Caco-2 (cell line): ENCODE measurements around the gene CHGA. TPM values are rescaled to one million over a fixed set of nuclear protein-coding genes. Genes with fewer than 3 reads are reported as not detected.

ENCODE experiments used
- BruUV-seq: library from RNA; stranded (reverse); fragments of 400-500 nt; replicated peaks from 2 replicates; lab custom pipeline; 2021; lab: Mats Ljungman, UMichigan
- CTCF ChIA-PET: fragments of 300-600 bp; sonication (Branson Sonifier 250); formaldehyde crosslinking; loops from one replicate; lab custom pipeline; 2022; ENCODE audit warnings: antibody characterized with exemption; lab: Charles Lee
- POLR2A ChIA-PET: fragments of 300-600 bp; sonication (Branson Sonifier 250); formaldehyde crosslinking; loops from one replicate; lab custom pipeline; 2022; ENCODE audit warnings: antibody characterized with exemption; lab: Charles Lee
- DNase-seq, 2 experiments: peaks; one replicate each; pipeline versions ENCODE4 v3.0.0 to v3.0.0-alpha.2; 2020 to 2022
- H3K27me3 ChIP-seq: replicated peaks from 2 replicates; pipeline ENCODE4 v1.6.0; 2011; ENCODE audit warnings: low read length; ENCODE audit not compliant: control insufficient read depth, insufficient read depth
- H3K36me3 ChIP-seq: 2 replicates; pipeline ENCODE4 v1.5.1; 2011; ENCODE audit warnings: low read length; ENCODE audit not compliant: control insufficient read depth, insufficient read depth
- H3K4me1 ChIP-seq: fragments of 250-450 bp; sonication (Bioruptor Pico); 2 replicates; pipeline ENCODE4 v1.5.1; 2020; ENCODE audit warnings: mild to moderate bottlenecking
- H3K4me3 ChIP-seq: 2 replicates; pipeline ENCODE4 v1.5.1; 2011; ENCODE audit warnings: low read depth, mild to moderate bottlenecking, control low read depth, low read length
- H3K9me3 ChIP-seq: fragments of 250-450 bp; sonication (Bioruptor Pico); 2 replicates; pipeline ENCODE4 v1.5.1; 2020; ENCODE audit warnings: mild to moderate bottlenecking, moderate library complexity
- H3K27ac Mint-ChIP-seq: one replicate; pipeline ENCODE4 v1.8.0; 2022; ENCODE audit warnings: mixed read lengths; ENCODE audit not compliant: unreplicated experiment
- H3K27me3 Mint-ChIP-seq: one replicate; pipeline ENCODE4 v1.8.0; 2022; ENCODE audit warnings: mixed read lengths; ENCODE audit not compliant: insufficient read depth, unreplicated experiment
- H3K36me3 Mint-ChIP-seq: one replicate; pipeline ENCODE4 v1.8.0; 2022; ENCODE audit warnings: mild to moderate bottlenecking, mixed read lengths; ENCODE audit not compliant: insufficient read depth, unreplicated experiment
- H3K4me1 Mint-ChIP-seq: one replicate; pipeline ENCODE4 v1.8.0; 2022; ENCODE audit warnings: low read depth, mixed read lengths; ENCODE audit not compliant: unreplicated experiment
- H3K4me3 Mint-ChIP-seq: one replicate; pipeline ENCODE4 v1.8.0; 2022; ENCODE audit warnings: mild to moderate bottlenecking, moderate library complexity, mixed read lengths; ENCODE audit not compliant: unreplicated experiment
- H3K9me3 Mint-ChIP-seq: one replicate; pipeline ENCODE4 v1.8.0; 2022; ENCODE audit warnings: mixed read lengths; ENCODE audit not compliant: unreplicated experiment
- CTCF ChIP-seq, 2 experiments: fragments of 200-600 bp in 1 of 2; IDR thresholded peaks; 1 replicate in 1 of 2; 2 replicates in 1 of 2; pipeline versions ENCODE4 v1.5.1 to v1.8.0; 2011 to 2022; ENCODE audit warnings: antibody characterized with exemption in 1 of 2, control low read depth in 1 of 2, inconsistent platforms in 1 of 2, low read depth in 1 of 2, low read length in 1 of 2, mild to moderate bottlenecking in 1 of 2, moderate library complexity in 1 of 2; ENCODE audit not compliant: insufficient read depth in 1 of 2, severe bottlenecking in 1 of 2, unreplicated experiment in 1 of 2
- intact Hi-C: fragments of 100-400 bp; cut with micrococcal nuclease; formaldehyde crosslinking; loops from one replicate; pipeline ENCODE4 v1.10.0; 2022; ENCODE audit not compliant: unreplicated experiment
- total RNA-seq: library from RNA; stranded (reverse); gene quantifications from 2 replicates; pipeline ENCODE4 v1.2.3, GENCODE V29; 2022

The CHGA gene
- total RNA-seq, 1 experiment from 2014 or later = not detected

- no peaks in the 10 kb centered on the region for H3K27me3 Mint-ChIP-seq
- H3K27me3 ChIP-seq = no peaks in the 10 kb centered on the region
- no TSS peak for BruUV-seq
- no peak overlapping the region for H3K4me3 ChIP-seq
- no peak overlapping the region for H3K27ac Mint-ChIP-seq
- ChIA-PET POLR2A (interaction anchor here (0.6 kb wide), 1 partner anchor 9 kb away, joined by 4 read pairs; no protein-coding TSS in a partner anchor), CTCF (no interaction called here)
- intact Hi-C loops = no loop called here
- no peaks in the 10 kb centered on the region for H3K9me3 ChIP-seq
- H3K4me1 ChIP-seq = no peaks in the 10 kb centered on the region
- no peak for TF ChIP-seq CTCF (IDR thresholded peaks at IDR 0.05; ENCODE audit: insufficient read depth in 1 of 2, low read depth in 1 of 2, low read length in 1 of 2, severe bottlenecking in 1 of 2, unreplicated experiment in 1 of 2)
- H3K36me3 ChIP-seq = 0 out of 2 replicates have a peak, but pooled peaks cover 2% of the 10 kb centered on the region
- H3K4me3 Mint-ChIP-seq = no peak overlapping the region
- H3K36me3 Mint-ChIP-seq = peaks cover 16% of the 10 kb centered on the region
- H3K4me1 Mint-ChIP-seq = no peaks in the 10 kb centered on the region
- DNase-seq = no peak
- no peaks in the 10 kb centered on the region for H3K9me3 Mint-ChIP-seq
Observed at GRCh38 chr14:92946847-92947545, 24.0 kb downstream of the CHGA start.

GRCh38 chr14:92948647-92949046 is 25.7 kb downstream of the CHGA start:
- H3K36me3 Mint-ChIP-seq = peaks cover 22% of the 10 kb centered on the region
- DNase-seq = no peak
- H3K27ac Mint-ChIP-seq = no peak overlapping the region

More at GRCh38 chr14:92948647-92949046, 25.7 kb downstream of the CHGA start:
- Mint-ChIP-seq H3K9me3 (no peaks in the 10 kb centered on the region), H3K4me1 (no peaks in the 10 kb centered on the region), H3K4me3 (no peak overlapping the region), H3K27me3 (no peaks in the 10 kb centered on the region)
- no TSS peak for BruUV-seq
- TF ChIP-seq CTCF (IDR thresholded peaks at IDR 0.05; ENCODE audit: insufficient read depth in 1 of 2, low read depth in 1 of 2, low read length in 1 of 2, severe bottlenecking in 1 of 2, unreplicated experiment in 1 of 2) = no peak
- H3K9me3 ChIP-seq = no peaks in the 10 kb centered on the region
- CTCF ChIA-PET = no interaction called here
- intact Hi-C loops = no loop called here
- 0 out of 2 replicates have a peak, but pooled peaks cover 2% of the 10 kb centered on the region for H3K36me3 ChIP-seq
- no peaks in the 10 kb centered on the region for H3K4me1 ChIP-seq
- H3K4me3 ChIP-seq = no peak overlapping the region
- POLR2A ChIA-PET = no interaction called here
- H3K27me3 ChIP-seq = no peaks in the 10 kb centered on the region
